HepG2 (cell line): ENCODE data around the gene REPIN1. TPM values are rescaled to one million over a fixed set of nuclear protein-coding genes. Genes with fewer than 3 reads are reported as not detected.

Source experiments
- ARID4A ChIP-seq: sonication (generic); formaldehyde crosslinking; IDR thresholded peaks from 2 replicates; pipeline ENCODE4 v1.5.0; 2020; ENCODE audit warnings: mild to moderate bottlenecking, missing genetic modification reagents, borderline replicate concordance
- ERF ChIP-seq: IDR thresholded peaks from 2 replicates; pipeline ENCODE4 v1.6.1; 2018; ENCODE audit warnings: missing biosample characterization, missing genetic modification reagents
- FOXA3 ChIP-seq: IDR thresholded peaks from 2 replicates; pipeline ENCODE4 v1.6.1; 2016; ENCODE audit warnings: missing genetic modification reagents, missing compliant biosample characterization
- HHEX ChIP-seq: IDR thresholded peaks from 2 replicates; pipeline ENCODE4 v1.6.1; 2016; ENCODE audit warnings: control low read depth
- KDM5B ChIP-seq: sonication (generic); formaldehyde crosslinking; IDR thresholded peaks from 2 replicates; pipeline ENCODE4 v1.4.0; 2020; ENCODE audit warnings: missing genetic modification reagents, mild to moderate bottlenecking, borderline replicate concordance
- KLF12 ChIP-seq: sonication (generic); formaldehyde crosslinking; IDR thresholded peaks from 2 replicates; pipeline ENCODE4 v1.4.0; 2020; ENCODE audit warnings: missing genetic modification reagents, borderline replicate concordance
- MBD4 ChIP-seq: IDR thresholded peaks from 2 replicates; pipeline ENCODE4 v1.6.1; 2012; ENCODE audit warnings: low read length, inconsistent platforms, borderline replicate concordance
- MTF2 ChIP-seq: sonication (generic); formaldehyde crosslinking; IDR thresholded peaks from 2 replicates; pipeline ENCODE4 v1.5.0; 2020; ENCODE audit warnings: missing genetic modification reagents, borderline replicate concordance
- PHF8 ChIP-seq: sonication (generic); formaldehyde crosslinking; IDR thresholded peaks from 2 replicates; pipeline ENCODE4 v1.5.0; 2020; ENCODE audit warnings: missing genetic modification reagents
- SIN3A ChIP-seq: IDR thresholded peaks from 2 replicates; pipeline ENCODE4 v1.6.1; 2011; ENCODE audit warnings: low read depth, mild to moderate bottlenecking, control low read depth, low read length, borderline replicate concordance
- SRY ChIP-seq: sonication (generic); formaldehyde crosslinking; IDR thresholded peaks from 2 replicates; pipeline ENCODE4 v1.8.0; 2022; ENCODE audit warnings: mild to moderate bottlenecking, missing genetic modification reagents
- TGIF2 ChIP-seq: IDR thresholded peaks from 2 replicates; pipeline ENCODE4 v1.6.1; 2016; ENCODE audit warnings: control low read depth, missing compliant biosample characterization
- TP53 ChIP-seq: sonication (generic); formaldehyde crosslinking; conservative IDR thresholded peaks from 2 replicates; pipeline ENCODE4 v1.4.0; 2020; ENCODE audit warnings: missing genetic modification reagents
- WIZ ChIP-seq: sonication (generic); formaldehyde crosslinking; IDR thresholded peaks from 2 replicates; pipeline ENCODE4 v1.5.1; 2020; ENCODE audit warnings: mild to moderate bottlenecking, missing genetic modification reagents
- ZFP1 ChIP-seq: IDR thresholded peaks from 2 replicates; pipeline ENCODE4 v1.6.1; 2016
- ZMYM3 ChIP-seq: sonication (generic); formaldehyde crosslinking; IDR thresholded peaks from 2 replicates; pipeline ENCODE4 v1.5.1; 2020; ENCODE audit warnings: mild to moderate bottlenecking, missing genetic modification reagents
- ZNF510 ChIP-seq: sonication (generic); formaldehyde crosslinking; IDR thresholded peaks from 2 replicates; pipeline ENCODE4 v1.4.0; 2020; ENCODE audit warnings: low read depth, mild to moderate bottlenecking, missing genetic modification reagents
- ZNF563 ChIP-seq: sonication (generic); formaldehyde crosslinking; IDR thresholded peaks from 2 replicates; pipeline ENCODE4 v1.8.0; 2022; ENCODE audit warnings: mild to moderate bottlenecking, moderate library complexity, missing genetic modification reagents
- ZNF883 ChIP-seq: sonication (generic); formaldehyde crosslinking; IDR thresholded peaks from 2 replicates; pipeline ENCODE4 v1.5.1; 2020; ENCODE audit warnings: mild to moderate bottlenecking, missing genetic modification reagents; ENCODE audit errors: not compliant biosample characterization
- polyA plus RNA-seq, 8 experiments: library from polyadenylated mRNA; depleted of rRNA in 3 of 8; stranded (reverse) in 7 of 8; unstranded in 1 of 8; fragments of >200 nt; fragmentation: Illumina TruSeq in 4 of 8; extraction: Trizol in 4 of 8; gene quantifications; 2 replicates each; pipeline versions ENCODE4 v1.2.1 to v1.2.3, GENCODE V29; 2011 to 2016; ENCODE audit warnings: low read depth in 4 of 8, missing spikeins in 1 of 8, mixed read lengths in 1 of 8; ENCODE audit not compliant: insufficient read depth in 1 of 8
- total RNA-seq, 5 experiments: library from RNA; depleted of rRNA; stranded (reverse); fragments of >200 nt; fragmentation: Illumina TruSeq; extraction: Trizol; gene quantifications; 2 replicates each; pipeline ENCODE4 v1.2.3, GENCODE V29; 2016; ENCODE audit warnings: low read depth in 1 of 5
- TF ChIP-seq, protein P1 (sequence below): sonication (generic); formaldehyde crosslinking; IDR thresholded peaks from 2 replicates; pipeline ENCODE4 v1.8.1; 2023; ENCODE audit warnings: mild to moderate bottlenecking, missing genetic modification reagents, borderline replicate concordance
- TF ChIP-seq, protein P2 (sequence below): sonication (generic); formaldehyde crosslinking; IDR thresholded peaks from 2 replicates; pipeline ENCODE4 v1.8.1; 2023; ENCODE audit warnings: missing genetic modification reagents, mild to moderate bottlenecking, borderline replicate concordance
- TF ChIP-seq, protein P3 (sequence below): IDR thresholded peaks from 2 replicates; pipeline ENCODE4 v1.6.1; 2016; ENCODE audit warnings: missing genetic modification reagents, missing compliant biosample characterization
- TF ChIP-seq, protein P4 (sequence below): IDR thresholded peaks from 2 replicates; pipeline ENCODE4 v1.6.1; 2012; ENCODE audit warnings: inconsistent platforms
- TF ChIP-seq, protein P5 (sequence below): sonication (generic); formaldehyde crosslinking; IDR thresholded peaks from 2 replicates; pipeline ENCODE4 v1.8.1; 2023; ENCODE audit warnings: mild to moderate bottlenecking, missing genetic modification reagents

REPIN1 gene
- total and polyA plus RNA-seq, 2 of the 13 experiments (the other 11 are each of a cell fraction or from before 2014, with no cell fraction given): 69.9 to 108 TPM

DNA sequence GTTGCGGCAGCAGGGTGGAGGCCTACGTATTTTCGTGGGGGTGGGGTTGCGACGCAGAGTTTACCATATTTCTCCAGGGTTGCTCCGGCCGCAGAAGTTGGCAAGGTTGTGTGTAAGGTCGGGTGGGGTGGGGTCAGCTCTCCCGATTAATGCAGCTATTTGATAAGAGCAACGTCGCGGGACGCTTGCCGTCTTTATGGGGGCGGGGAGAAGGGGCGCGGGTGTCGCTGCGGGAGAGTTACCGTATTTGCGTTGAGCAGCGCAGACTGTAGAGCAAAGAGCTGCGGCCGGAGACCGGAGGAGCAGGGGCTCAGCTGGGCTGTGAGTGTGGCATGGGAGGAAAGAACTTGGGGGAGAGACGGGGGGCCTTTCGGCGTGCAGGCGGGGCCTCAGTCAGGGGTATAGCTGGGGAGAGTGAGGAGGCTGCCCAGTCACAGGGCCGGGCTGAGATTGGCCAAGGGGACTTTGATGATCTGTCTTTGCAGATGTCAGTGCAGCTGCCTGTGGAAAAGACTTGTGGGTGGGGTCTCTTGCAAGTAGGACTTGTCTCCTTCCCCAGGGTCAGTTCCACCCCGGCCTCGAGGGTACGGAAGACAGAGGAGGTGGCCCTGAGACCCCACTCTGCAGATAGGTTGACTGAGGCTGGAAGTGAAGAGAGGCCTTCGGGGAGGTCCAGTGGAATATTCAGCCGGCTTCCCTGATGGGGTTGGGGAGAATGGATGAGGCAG, 37.1 kb downstream of the REPIN1 start (continued):
- TF ChIP-seq ZNF510 (no peak), ZMYM3 (peak; percentile 85), WIZ (CRISPR knock-in tag) (no peak), ZFP1 (CRISPR knock-in tag) (no peak), MTF2 (no peak), FOXA3 (CRISPR knock-in tag) (no peak), KLF12 (CRISPR knock-in tag) (0 out of 2 replicates have a peak, but pooled peaks have one; percentile 19), ARID4A (CRISPR knock-in tag) (0 out of 2 replicates have a peak, but pooled peaks have one; percentile 15), SIN3A (no peak), PHF8 (peak; percentile 22; the same call in 1 of the 2 replicates), HHEX (CRISPR knock-in tag) (no peak), TP53 (CRISPR knock-in tag) (no peak), TGIF2 (CRISPR knock-in tag) (no peak), ZNF563 (CRISPR knock-in tag) (no peak), SRY (0 out of 2 replicates have a peak, but pooled peaks have one; percentile 23), ZNF883 (no peak), ERF (CRISPR knock-in tag) (no peak), MBD4 (no peak), KDM5B (CRISPR knock-in tag) (peak; percentile 25; the same call in 1 of the 2 replicates)
- TF ChIP-seq, protein P1, sequence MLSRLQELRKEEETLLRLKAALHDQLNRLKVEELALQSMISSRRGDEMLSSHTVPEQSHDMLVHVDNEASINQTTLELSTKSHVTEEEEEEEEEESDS (CRISPR knock-in tag): no peak
- TF ChIP-seq, protein P2, sequence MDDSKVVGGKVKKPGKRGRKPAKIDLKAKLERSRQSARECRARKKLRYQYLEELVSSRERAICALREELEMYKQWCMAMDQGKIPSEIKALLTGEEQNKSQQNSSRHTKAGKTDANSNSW (CRISPR knock-in tag): no peak
- TF ChIP-seq, protein P3, sequence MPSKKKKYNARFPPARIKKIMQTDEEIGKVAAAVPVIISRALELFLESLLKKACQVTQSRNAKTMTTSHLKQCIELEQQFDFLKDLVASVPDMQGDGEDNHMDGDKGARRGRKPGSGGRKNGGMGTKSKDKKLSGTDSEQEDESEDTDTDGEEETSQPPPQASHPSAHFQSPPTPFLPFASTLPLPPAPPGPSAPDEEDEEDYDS (CRISPR knock-in tag): no peak
- TF ChIP-seq, protein P4, sequence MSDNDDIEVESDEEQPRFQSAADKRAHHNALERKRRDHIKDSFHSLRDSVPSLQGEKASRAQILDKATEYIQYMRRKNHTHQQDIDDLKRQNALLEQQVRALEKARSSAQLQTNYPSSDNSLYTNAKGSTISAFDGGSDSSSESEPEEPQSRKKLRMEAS: no peak
- TF ChIP-seq, protein P5, sequence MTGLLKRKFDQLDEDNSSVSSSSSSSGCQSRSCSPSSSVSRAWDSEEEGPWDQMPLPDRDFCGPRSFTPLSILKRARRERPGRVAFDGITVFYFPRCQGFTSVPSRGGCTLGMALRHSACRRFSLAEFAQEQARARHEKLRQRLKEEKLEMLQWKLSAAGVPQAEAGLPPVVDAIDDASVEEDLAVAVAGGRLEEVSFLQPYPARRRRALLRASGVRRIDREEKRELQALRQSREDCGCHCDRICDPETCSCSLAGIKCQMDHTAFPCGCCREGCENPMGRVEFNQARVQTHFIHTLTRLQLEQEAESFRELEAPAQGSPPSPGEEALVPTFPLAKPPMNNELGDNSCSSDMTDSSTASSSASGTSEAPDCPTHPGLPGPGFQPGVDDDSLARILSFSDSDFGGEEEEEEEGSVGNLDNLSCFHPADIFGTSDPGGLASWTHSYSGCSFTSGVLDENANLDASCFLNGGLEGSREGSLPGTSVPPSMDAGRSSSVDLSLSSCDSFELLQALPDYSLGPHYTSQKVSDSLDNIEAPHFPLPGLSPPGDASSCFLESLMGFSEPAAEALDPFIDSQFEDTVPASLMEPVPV: no peak
